NCI-H2107 treated with DMSO at 0.1 percent for 48 hours (cell line): ENCODE measurements around the gene CCL16.
"Not testable (repeated sequence)": the region's sequence is repeated elsewhere in the genome, so short reads cannot be mapped to it uniquely, and the experiment has no call there.

Source experiments
- DNase-seq: peaks from one replicate; lab custom pipeline; 2025; ENCODE audit not compliant: unreplicated experiment; lab: John Stamatoyannopoulos, UW

CCL16 gene

DNA sequence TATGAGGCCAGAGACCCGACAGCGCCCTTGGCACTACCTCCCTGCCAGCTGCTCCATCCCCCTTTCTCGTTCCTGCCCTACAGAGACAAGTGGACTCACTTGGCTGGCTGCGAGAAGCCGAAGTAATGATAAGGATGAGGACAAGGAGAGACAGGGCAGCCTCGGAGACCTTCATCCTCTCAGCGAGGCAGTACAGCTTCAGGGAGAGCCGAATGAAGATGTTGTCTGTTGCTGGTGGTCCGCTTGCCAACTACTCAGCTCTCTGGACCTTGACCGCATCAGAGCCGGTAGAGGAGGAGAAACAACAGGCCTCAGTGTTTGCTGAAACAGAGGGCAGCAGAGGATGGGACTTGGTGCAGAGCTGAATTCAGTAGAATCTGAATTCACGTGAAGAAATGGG is at the start of gene CCL16:
Gene CCL16 (minus strand): TSS at position 252 of the 400 bp plus-strand sequence. CDS start 77 bp downstream, at position 175.
- DNase-seq: no peak

DNA sequence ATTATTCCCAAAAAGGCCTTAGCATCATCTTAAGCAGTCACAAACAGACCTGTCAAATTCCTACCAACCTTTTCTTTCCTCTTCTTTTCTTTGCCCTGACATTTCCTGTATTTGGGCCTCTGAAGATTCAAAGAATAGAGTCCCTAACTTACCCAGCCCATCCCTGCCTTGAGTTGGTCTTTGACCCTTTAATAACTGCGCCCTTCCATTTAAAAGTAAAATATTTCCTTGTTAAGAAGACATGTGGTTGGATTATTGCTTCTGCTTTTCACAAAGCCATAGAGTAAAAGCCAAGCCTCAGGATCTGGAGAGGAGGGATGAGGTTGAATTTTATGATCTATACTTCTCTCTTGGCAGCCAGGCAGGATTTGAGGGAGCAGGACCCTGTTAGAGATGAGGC is 49.7 kb upstream of the CCL16 start:
- DNase-seq: no peak

DNA sequence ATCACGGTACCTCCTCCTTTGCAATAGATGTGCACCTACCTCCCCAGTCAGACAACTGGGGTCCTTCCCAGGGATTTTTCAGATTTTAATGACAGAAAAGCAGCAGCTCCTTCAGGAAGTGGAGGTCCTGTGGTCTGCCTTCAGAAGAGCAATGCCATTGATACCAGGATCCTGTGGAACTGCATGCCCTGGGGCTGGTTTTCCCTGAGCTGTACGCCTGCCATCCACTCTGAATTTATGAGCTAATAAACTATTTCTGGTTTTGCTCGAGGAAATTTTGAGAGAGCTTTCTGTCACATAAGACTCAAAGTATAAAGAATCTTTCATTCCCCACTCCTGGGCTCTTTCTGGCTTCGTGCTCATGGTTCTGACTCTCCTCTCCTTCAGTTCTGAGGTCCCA is 46.5 kb upstream of the CCL16 start:
- DNase-seq: no peak

DNA sequence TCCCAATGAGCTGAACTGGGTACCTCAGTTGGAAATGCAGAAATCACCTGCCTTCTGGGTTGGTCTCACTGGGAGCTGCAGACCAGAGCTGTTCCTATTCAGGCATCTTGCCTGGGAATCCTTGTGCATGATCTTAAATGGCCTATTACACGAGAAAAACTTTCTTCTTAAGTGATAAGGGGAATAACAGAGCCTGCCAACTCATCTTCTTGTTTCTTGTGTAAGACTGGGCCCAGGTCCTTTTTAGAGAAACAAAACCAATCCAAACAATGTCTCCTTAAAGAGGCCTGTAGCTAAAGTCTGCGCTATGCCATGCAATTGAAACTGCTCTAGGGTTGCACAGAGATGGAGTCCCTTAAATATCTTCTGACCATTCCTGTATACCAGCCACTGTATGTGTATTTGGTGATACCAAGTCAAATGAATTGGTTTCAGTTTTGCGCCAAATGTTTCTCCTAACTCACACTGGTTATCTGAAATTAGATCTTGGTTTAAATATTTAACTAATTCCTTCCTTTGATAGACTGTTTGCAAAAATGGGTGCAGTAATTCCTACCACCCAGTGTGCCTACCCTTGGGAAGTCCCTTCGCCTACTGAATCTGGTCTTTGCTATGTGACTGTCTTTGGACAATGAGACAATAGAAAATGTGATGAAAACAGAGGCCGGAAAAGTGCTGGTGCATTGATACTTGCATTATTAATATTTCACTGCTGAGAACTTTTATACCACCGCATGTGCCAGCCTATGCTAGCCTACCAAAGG is 43.0 kb upstream of the CCL16 start:
- DNase-seq: no peak

- no peak for DNase-seq
Measured at GRCh38 chr17:36019423-36019822, 38.1 kb upstream of the CCL16 start.

DNA sequence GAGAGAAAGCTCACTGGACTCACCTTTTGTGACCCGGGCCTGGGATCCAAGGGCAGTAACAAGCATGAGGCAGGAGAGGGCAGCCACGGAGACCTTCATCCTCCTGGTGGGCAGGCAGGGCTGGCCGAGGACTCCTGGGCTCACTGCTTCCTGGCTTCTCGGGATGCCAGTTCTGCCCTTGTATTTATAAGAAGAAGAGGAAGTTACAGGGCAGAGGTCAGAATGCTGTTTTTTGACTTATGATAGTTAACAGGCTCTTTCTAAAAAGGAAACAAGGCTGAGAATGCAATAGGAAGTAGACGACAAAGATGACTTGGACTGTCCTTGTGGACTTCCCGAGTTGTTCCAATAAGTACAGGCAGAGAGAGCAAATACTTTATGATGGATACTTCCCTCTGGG is 36.5 kb upstream of the CCL16 start, which contains the start of gene CCL23:
Gene CCL23 (minus strand): TSS at position 174 of the 400 bp plus-strand sequence. CDS start 75 bp downstream, at position 99.
- no peak for DNase-seq

DNA sequence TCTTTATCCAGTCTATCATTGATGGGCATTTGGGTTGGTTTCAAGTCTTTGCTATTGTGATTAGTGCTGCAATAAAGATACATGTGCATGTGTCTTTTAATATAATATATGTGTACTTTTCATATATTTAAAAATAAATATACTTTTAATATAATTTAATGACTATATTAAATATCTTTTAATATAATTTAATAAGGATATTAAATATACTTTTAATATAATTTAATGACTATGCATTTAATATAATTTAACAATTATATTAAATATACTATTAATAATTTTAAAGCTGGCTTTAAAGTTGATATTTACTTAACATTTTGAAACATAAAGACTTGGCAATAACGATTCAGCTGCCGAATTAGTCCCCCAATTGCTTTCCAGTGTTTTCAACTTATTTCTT is 35.3 kb upstream of the CCL16 start:
- DNase-seq: no peak

- DNase-seq: not testable (repeated sequence)
Measured at GRCh38 chr17:36015895-36016294, 34.6 kb upstream of the CCL16 start.

- DNase-seq: no peak
Measured at GRCh38 chr17:36014946-36015345, 33.6 kb upstream of the CCL16 start.

- DNase-seq: no peak
Measured at GRCh38 chr17:36011201-36011600, 29.9 kb upstream of the CCL16 start.

DNA sequence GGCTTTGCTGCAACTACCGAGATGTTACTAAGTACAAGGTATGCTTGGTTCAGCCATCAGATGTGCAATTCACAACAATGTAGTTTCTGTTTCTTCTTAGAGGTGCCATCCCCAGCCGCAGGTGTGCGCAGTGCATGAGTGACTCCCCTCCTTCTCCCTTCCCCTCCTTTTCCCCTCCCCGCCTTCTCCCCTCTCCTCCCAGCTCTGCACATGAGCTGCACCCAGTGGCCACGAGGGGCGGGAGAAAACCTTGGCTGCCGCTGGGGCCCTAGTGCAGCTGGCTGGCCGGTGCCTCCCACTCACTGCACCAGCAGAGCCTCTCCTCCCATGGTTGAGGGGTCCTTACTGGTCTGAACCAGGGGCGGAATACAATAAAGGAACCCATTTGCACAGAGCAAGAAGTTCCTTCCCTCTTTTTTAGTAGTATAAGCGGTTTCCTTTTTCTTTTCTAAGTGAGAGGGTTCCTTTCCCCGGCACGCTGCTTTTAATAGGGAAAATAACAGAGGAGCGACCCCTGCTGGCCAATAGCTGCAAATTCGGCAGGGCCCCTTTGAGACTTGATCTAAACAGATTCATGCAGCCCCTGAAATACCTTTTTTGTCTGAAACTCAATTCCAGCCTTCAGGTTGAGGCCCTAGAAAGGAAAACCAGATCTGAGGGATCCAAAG is 27.8 kb upstream of the CCL16 start:
- no peak for DNase-seq

DNA sequence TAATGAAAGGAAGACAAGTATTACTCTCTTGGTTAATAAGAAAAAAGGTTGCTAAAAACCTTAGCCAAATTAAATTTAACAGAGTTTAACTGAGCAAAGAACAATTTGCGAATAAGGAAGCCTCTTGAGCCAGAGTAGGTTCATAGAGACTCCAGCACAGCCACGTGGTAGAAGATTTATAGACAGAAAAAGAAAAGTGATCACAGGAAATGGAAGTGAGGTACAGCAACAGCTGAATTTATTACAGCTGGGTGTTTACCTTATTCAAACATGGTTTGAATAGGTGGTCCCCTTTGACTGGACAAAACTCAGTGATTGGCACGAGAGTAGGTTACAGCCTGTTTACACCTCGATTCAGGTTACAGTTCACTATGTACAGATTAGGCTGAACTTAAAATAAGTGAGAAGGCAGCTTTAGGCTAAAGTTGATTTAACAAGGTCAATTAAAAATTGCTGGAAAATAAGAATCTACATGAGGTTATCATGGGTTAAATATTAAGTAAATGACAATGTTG is 23.4 kb upstream of the CCL16 start:
- no peak for DNase-seq

DNA sequence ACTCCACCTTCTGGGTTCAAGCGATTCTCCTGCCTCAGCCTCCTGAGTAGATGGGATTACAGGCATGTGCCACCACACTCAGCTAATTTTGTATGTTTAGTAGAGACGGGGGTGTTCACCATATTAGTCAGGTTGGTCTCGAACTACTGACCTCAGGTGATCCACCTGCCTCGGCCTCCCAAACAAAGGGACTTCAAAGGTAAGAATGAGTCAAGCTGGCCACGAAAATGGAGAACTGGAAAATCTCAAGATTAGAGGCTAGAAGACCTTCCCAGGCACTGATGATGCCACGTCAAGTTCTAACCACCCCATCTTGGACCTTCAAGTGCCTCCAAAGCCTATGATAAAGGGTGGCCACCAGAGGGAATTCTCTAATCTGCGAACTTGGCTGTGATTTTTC is 21.3 kb upstream of the CCL16 start:
- no peak for DNase-seq

GRCh38 chr17:36001862-36002603 is 20.7 kb upstream of the CCL16 start:
- peak; percentile 12 for DNase-seq

GRCh38 chr17:36001110-36001771 is 19.9 kb upstream of the CCL16 start, which contains the start of gene CCL15:
Gene CCL15 (minus strand): TSS chr17:36001553. CDS start chr17:36001492, 61 bp downstream.
- DNase-seq: no peak

- DNase-seq: no peak
Measured at GRCh38 chr17:36000732-36001109, 19.4 kb upstream of the CCL16 start.

- DNase-seq: no peak
Measured at GRCh38 chr17:35998756-35999155, 17.5 kb upstream of the CCL16 start.

GRCh38 chr17:35998018-35998545 is 16.8 kb upstream of the CCL16 start:
- DNase-seq: no peak

- not testable (repeated sequence) for DNase-seq
Measured at GRCh38 chr17:35995346-35995745, 14.0 kb upstream of the CCL16 start.

DNA sequence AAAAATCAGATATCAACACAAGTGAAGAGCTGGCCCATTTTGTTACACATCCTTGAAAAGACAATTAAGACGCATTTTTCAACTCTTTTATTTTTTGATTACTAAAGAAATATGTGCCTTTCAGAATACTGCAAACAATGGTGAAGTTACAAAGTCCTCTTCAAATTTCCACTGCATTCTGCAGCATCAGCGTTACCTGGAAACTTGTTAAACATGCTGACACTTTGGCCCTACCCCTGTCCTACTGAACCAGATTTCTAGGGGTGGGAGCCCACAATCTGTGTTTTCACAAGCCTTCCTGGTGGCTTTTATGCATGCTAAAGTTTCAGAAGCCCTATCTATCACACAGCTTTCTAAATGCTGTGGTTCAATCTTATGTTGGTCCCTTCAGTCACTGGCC is 9.8 kb upstream of the CCL16 start:
- DNase-seq: no peak

GRCh38 chr17:35988164-35988563 is 6.9 kb upstream of the CCL16 start:
- no peak for DNase-seq
